Vagina (tissue), 2 donors: Measurements from ENCODE around the gene THRAP3.

ENCODE experiments used
- POLR2A ChIP-seq, 2 donors: fragments of 450-650 bp; IDR thresholded peaks; one replicate each; pipeline ENCODE4 v1.6.1; 2017; ENCODE audit warnings: antibody characterized with exemption in 2 of 2, mild to moderate bottlenecking in 2 of 2, moderate library complexity in 2 of 2
- POLR2AphosphoS5 ChIP-seq, 2 donors: sonication (generic); formaldehyde crosslinking; IDR thresholded peaks; one replicate each; pipeline ENCODE4 v1.9.0; 2017; ENCODE audit warnings: antibody characterized with exemption in 2 of 2, mild to moderate bottlenecking in 2 of 2, low read depth in 1 of 2; ENCODE audit not compliant: insufficient read depth in 1 of 2
- TF ChIP-seq, protein P1 (sequence below), 3 experiments: fragments of 450-650 bp in 2 of 3; fragments of 200-600 bp in 1 of 3; sonication (generic) in 1 of 3; IDR thresholded peaks; one replicate each; pipeline ENCODE4 v1.5.1; 2017 to 2019; ENCODE audit warnings: antibody characterized with exemption in 3 of 3, mild to moderate bottlenecking in 2 of 3, moderate library complexity in 2 of 3

DNA sequence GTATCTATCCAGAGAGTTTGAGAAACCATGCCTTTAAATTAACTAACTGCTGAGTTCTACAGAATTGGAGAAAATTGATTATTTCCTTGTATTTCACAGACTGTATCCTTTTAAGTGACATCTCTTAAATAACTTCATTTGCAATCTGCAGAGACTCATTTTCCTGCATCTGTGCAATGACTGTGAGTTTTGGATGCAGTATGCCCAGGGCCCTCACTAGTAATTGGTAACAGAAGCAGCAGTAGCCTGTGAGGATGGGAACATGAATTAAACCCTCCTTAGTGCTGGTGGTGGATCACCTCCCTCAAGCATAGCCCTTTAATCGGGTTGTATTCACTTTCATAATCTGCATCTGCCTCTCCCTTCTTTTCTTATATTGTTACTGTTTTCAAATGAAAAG, 60.3 kb downstream of the THRAP3 start:
- TF ChIP-seq, protein P1, sequence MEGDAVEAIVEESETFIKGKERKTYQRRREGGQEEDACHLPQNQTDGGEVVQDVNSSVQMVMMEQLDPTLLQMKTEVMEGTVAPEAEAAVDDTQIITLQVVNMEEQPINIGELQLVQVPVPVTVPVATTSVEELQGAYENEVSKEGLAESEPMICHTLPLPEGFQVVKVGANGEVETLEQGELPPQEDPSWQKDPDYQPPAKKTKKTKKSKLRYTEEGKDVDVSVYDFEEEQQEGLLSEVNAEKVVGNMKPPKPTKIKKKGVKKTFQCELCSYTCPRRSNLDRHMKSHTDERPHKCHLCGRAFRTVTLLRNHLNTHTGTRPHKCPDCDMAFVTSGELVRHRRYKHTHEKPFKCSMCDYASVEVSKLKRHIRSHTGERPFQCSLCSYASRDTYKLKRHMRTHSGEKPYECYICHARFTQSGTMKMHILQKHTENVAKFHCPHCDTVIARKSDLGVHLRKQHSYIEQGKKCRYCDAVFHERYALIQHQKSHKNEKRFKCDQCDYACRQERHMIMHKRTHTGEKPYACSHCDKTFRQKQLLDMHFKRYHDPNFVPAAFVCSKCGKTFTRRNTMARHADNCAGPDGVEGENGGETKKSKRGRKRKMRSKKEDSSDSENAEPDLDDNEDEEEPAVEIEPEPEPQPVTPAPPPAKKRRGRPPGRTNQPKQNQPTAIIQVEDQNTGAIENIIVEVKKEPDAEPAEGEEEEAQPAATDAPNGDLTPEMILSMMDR (IDR thresholded peaks at IDR 0.05), result no peak
- TF ChIP-seq POLR2A (IDR thresholded peaks at IDR 0.05) (no peak), POLR2AphosphoS5 (IDR thresholded peaks at IDR 0.05; ENCODE audit: insufficient read depth in 1 of 2, low read depth in 1 of 2) (no peak)
